Measurements from ENCODE around the gene GLP2R. TPM values are rescaled to one million over a fixed set of nuclear protein-coding genes. Genes with fewer than 3 reads are reported as not detected.

GLP2R gene
- total and polyA plus RNA-seq, 11 donors: 0.05 to 0.91 (median 0.15) TPM; not detected in 3

DNA sequence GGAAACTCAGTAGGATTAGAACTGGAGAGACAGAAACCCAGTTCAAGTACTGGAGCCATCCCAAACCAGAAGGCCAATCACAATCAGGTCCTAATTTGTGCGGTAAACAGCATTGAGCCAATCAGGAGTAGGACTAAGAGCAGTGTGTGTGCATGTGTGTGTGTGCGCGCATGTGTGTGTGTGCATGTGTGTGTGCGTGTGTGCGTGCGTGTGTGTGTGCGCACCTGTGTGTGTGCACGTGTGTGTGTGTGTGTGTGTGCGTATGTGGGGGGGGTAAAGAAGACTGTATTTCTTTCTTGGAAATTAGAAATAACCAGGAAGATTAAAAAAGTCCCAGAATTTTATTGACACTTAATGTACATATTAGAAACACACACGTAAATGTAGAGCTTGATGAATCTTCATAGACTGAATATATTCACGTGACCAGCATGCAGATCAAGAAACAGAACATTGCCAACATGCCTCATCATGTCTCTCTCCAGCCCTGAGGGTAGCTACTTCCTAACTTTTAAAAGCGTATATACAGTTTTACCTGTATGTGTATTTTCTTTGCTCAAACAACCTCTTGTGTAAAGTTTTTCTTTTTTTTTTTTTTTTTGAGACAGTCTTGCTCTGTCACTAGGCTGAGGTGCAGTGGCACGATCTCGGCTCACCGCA, 33.4 kb upstream of the GLP2R start:
- intact Hi-C loops (cut with DNase I): no loop called here
- ATAC-seq: no peak
- no peak for TF ChIP-seq POLR2A (IDR thresholded peaks at IDR 0.05)
- TF ChIP-seq, protein P1, sequence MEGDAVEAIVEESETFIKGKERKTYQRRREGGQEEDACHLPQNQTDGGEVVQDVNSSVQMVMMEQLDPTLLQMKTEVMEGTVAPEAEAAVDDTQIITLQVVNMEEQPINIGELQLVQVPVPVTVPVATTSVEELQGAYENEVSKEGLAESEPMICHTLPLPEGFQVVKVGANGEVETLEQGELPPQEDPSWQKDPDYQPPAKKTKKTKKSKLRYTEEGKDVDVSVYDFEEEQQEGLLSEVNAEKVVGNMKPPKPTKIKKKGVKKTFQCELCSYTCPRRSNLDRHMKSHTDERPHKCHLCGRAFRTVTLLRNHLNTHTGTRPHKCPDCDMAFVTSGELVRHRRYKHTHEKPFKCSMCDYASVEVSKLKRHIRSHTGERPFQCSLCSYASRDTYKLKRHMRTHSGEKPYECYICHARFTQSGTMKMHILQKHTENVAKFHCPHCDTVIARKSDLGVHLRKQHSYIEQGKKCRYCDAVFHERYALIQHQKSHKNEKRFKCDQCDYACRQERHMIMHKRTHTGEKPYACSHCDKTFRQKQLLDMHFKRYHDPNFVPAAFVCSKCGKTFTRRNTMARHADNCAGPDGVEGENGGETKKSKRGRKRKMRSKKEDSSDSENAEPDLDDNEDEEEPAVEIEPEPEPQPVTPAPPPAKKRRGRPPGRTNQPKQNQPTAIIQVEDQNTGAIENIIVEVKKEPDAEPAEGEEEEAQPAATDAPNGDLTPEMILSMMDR (IDR thresholded peaks at IDR 0.05): no peak
- Histone ChIP-seq H3K4me1 (peaks cover 0 to 13% (median 6%) of the 10 kb centered on the region in 12 donors), H3K27me3 (peaks cover 0 to 5% (median 0%) of the 10 kb centered on the region in 9 donors), H3K36me3 (no peaks in the 10 kb centered on the region), H3K9me3 (no peaks in the 10 kb centered on the region), H3K27ac (peak overlapping the region in 1 of 12 donors; percentile 88), H3K4me3 (no peak overlapping the region)
- 91 to 94% (median 93%) methylated on average over 15 of the region's 15 CpGs for whole genome bisulfite sequencing, 4 donors
- no peak for DNase-seq

DNA sequence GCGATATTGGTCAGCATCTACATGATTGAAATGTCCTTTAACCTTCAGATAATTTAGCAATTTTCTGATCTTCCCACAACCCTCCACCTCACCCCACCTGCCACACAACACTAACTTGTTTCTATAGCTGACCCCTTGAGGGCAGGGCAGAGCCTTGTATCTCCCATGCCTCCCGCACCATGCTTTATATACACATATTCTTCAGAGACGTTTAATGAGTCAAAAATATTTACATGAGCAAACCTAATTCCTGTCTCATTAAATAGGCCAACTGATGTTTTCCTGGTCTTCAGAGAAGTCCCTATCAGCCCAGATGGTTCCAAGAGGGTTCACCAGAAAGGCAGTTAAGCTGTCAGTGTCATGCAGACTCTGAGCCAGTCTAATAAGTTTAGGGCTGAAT, 27.7 kb upstream of the GLP2R start:
- TF ChIP-seq, protein P1 (IDR thresholded peaks at IDR 0.05): no peak
- no peak for TF ChIP-seq POLR2A (IDR thresholded peaks at IDR 0.05)
- no peaks in the 10 kb centered on the region for H3K9me3 ChIP-seq
- DNase-seq: no peak
- peaks cover 0 to 47% (median 0%) of the 10 kb centered on the region in 9 donors for H3K27me3 ChIP-seq
- H3K4me3 ChIP-seq: no peak overlapping the region
- H3K4me1 ChIP-seq: peaks cover 0 to 6% (median 0%) of the 10 kb centered on the region in 12 donors
- WGBS, 4 donors: 70 to 79% (median 75%) methylated on average over 3 of the region's 3 CpGs
- intact Hi-C loops (cut with DNase I): no loop called here
- H3K27ac ChIP-seq: no peak overlapping the region
- no peaks in the 10 kb centered on the region for H3K36me3 ChIP-seq
- no peak for ATAC-seq

DNA sequence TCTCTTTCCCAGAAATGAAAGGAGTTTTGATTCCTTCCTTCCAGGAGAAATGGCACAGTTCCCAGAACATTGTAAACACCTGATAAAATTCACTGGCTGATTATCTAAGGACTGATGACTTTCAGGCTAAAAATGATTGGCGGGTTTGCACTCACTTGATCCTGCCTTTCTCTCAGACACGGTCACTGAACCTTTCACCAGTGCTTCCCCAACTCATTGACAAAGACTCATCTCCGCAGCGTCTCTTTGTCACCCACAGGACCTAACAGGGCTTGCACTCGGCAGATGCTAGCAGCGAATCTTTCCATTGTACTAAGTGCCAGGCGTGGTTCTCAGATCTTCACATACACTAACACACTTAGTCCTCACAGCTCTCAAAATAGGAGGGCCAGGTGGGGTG, 27.0 kb upstream of the GLP2R start:
- Histone ChIP-seq H3K4me1 (peaks cover 0 to 6% (median 0%) of the 10 kb centered on the region in 12 donors), H3K36me3 (no peaks in the 10 kb centered on the region), H3K9me3 (no peaks in the 10 kb centered on the region), H3K27me3 (peaks cover 0 to 47% (median 0%) of the 10 kb centered on the region in 9 donors), H3K27ac (no peak overlapping the region), H3K4me3 (no peak overlapping the region)
- DNase-seq (no peak), ATAC-seq (no peak)
- TF ChIP-seq POLR2A (IDR thresholded peaks at IDR 0.05): no peak
- TF ChIP-seq, protein P1 (IDR thresholded peaks at IDR 0.05): no peak
- 37 to 57% (median 48%) methylated on average over 7 of the region's 7 CpGs for WGBS, 4 donors
- intact Hi-C loops (cut with DNase I): no loop called here

DNA sequence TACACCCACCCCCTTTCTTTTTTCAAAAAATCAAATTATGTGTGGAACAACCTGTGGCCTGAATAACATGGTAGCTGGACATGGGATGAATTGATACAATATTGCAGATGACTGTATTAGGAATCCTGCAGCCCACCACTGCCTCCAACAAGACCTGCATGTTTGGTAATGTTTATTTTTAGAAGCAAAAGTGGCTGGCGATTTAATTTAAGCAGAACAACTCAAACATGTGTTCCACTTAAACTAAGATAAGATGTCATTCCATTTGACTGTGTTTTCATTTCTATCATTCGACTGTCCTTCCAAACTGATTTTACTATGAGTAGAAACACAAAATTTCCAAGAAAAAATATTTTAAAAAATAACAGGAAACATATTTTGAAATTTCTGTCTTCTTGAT, 24.2 kb upstream of the GLP2R start:
- peaks cover 0 to 6% (median 0%) of the 10 kb centered on the region in 12 donors for H3K4me1 ChIP-seq
- peak in 2 of 4 donors; percentile 46 to 74 for ATAC-seq
- no peaks in the 10 kb centered on the region for H3K36me3 ChIP-seq
- no peak for DNase-seq
- intact Hi-C loops (cut with DNase I): loop anchor here in 2 of 10 donors (5.0 to 10.0 kb wide), 2 partner anchors 83 to 91 kb away; no protein-coding TSS in a partner anchor
- TF ChIP-seq POLR2A (IDR thresholded peaks at IDR 0.05): no peak
- TF ChIP-seq, protein P1 (IDR thresholded peaks at IDR 0.05): no peak
- peaks cover 0 to 17% (median 5%) of the 10 kb centered on the region in 12 donors for H3K9me3 ChIP-seq
- 20 to 23% (median 22%) methylated on average over 2 of the region's 2 CpGs for WGBS, 4 donors
- peaks cover 0 to 60% (median 0%) of the 10 kb centered on the region in 9 donors for H3K27me3 ChIP-seq
- H3K27ac ChIP-seq: no peak overlapping the region
- no peak overlapping the region for H3K4me3 ChIP-seq

All from heart left ventricle (tissue), 16 donors.